ENCODE measurements around the gene KARS1. TPM values are rescaled to one million over a fixed set of nuclear protein-coding genes. Genes with fewer than 3 reads are reported as not detected.

KARS1 gene
- total RNA-seq, 4 donors from 2014 or later, result 101 to 143 (median 127) TPM

DNA sequence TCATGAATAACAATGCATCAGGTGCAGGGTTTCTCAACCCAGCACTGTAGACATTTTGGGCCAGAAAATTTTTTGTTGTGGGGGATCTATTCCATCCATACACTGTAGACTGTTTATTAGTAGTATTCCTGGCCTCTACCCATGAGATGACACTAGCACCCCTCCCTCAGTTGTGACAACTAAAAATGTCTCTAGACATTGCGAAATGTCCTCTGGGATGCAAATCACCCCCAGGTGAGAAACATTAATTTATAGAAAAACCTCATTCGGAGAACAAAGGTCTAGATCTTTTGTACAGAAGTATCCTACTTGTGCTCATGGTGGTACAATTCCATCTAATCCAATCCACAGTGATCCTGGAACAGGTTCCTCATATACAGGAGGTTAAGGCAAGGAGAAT is 28.7 kb downstream of the KARS1 start:
- TF ChIP-seq CTCF (IDR thresholded peaks at IDR 0.05), result no peak
- DNase-seq (ENCODE audit: low spot score) (no peak), ATAC-seq (ENCODE audit: low FRiP score) (no peak)

DNA sequence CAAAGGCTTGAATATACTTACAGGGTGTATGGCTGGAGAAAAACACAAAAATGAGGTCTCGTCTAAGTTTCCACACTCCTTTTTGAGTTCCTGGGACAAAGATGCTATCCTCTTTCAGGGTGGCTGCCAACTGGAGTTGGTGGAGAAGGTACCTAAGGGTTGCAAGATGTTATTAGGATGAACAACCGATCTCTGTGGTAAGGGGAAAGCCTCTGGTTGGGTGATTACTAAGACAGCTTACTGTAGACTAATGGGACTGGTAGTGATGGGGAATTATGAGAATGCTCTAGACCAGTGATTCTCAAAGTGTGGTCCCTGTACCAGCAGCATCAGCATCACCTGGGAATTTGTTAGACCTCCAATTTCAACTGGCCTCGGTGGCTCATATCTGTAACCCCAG is 30.3 kb downstream of the KARS1 start:
- ATAC-seq (ENCODE audit: low FRiP score), result no peak
- DNase-seq (ENCODE audit: low spot score), result no peak
- TF ChIP-seq CTCF (IDR thresholded peaks at IDR 0.05), result no peak

DNA sequence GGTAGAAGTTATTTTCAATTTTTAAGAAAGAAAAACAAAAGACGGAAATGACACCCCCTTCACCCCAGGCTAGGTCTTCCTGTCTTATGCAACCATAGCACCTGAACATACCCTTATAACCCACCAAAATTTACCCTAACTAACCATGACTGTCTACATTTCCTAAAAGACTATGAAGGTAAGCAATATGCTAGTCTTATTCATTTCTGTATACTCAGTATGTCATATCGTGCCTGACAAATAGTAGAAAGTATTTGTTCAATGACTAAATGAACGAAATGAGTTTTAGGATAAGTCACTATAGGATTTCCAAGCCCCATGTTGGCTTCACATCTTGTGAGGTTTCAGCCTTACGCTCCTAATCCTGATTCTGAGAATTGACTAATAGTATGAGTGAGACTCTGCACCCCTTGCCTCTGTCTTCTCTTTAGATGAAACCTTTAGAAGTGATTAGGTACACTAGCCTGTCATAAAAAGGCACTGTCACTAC is 30.9 kb downstream of the KARS1 start:
- DNase-seq (ENCODE audit: low spot score) (no peak), ATAC-seq (ENCODE audit: low FRiP score) (no peak)
- no peak for TF ChIP-seq CTCF (IDR thresholded peaks at IDR 0.05)

GRCh38 chr16:75615619-75616018 is 31.8 kb downstream of the KARS1 start:
- TF ChIP-seq CTCF (IDR thresholded peaks at IDR 0.05), result no peak
- DNase-seq (ENCODE audit: low spot score) (no peak), ATAC-seq (ENCODE audit: low FRiP score) (no peak)

DNA sequence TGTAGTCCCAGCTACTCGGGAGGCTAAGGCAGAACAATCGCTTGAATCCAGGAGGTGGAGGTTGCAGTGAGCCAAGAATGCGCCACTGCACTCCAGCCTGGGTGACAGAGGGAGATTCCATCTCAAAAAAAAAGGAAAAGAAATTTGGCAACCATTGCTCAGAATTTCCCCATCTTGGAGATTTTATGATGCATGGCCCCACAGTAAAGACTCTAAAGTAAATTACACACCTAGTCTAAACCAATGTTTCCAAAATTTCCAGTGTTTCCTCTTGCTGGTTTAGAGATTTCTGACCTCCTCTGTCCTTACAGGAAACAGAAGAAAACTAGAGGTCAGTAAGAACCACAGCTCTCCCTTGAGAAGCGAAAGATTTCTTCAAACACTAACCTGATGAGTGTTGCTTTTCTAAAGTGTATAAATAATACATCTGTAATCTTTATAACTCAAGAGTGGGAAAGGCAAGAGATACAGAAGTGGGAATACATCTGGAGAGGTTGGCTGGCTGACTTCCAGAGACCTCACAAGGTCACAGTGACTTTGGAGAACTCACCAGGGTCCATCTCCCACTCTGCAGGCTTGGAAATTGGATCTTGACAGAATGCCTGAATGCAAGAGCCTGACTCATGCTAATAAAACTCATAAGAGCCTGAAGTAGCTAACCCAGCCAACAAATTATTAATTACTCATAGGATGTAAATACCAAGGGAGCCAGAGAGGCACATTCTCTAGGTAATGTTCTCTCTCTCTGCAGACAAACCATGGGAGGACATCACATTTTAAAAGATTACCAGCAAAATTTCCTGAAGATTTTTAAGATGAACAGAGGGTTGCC is 33.2 kb downstream of the KARS1 start:
- no peak for TF ChIP-seq CTCF (IDR thresholded peaks at IDR 0.05)
- DNase-seq (ENCODE audit: low spot score), result no peak
- no peak for ATAC-seq (ENCODE audit: low FRiP score)

GRCh38 chr16:75606507-75606906 is 41.0 kb downstream of the KARS1 start:
- no peak for TF ChIP-seq CTCF (IDR thresholded peaks at IDR 0.05)
- no peak for ATAC-seq (ENCODE audit: low FRiP score)
- no peak for DNase-seq (ENCODE audit: low spot score)

DNA sequence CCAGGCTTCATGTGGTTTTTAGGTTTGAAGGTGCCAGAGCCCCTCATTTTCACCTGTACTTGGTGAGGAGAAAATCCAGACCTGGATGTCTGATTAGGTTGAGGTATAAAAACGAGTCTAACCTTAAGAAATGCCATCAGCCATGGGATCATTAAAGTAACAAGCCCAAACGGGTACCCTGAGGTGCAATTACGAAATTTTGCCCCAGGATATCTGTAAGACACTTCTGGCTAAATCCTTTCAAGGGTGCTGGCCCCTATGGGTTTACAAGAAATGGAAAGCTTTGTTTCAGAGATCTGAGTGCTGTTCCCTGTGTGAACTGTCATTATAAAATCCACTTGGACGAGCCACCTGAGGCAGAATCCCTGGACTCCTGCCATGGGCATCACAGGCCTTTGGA is 44.2 kb downstream of the KARS1 start:
- no peak for TF ChIP-seq CTCF (IDR thresholded peaks at IDR 0.05)
- no peak for ATAC-seq (ENCODE audit: low FRiP score)
- DNase-seq (ENCODE audit: low spot score), result no peak

Data from omental fat pad (tissue), 4 donors.